Measurements from ENCODE around the gene PLA2G12A.

The PLA2G12A gene

DNA sequence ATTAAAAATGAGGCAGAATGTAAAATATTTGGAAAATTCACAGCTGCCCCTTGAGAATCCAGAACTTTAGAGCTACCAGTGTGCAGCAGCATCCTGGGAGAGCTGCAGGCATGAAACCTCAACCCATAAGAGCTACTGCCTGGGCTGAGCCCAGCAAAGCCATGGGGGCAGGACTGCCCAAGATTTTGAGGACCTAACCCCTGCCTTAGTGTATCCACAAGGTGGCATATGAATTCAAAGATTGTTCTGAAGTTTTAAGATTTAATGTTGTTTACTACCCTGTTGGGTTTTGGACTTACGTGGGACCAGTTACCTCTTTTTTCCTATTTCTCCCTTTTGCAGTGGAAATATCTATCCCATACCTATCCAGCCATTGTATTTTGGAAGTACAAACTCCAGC is 53.0 kb downstream of the PLA2G12A start:
- no peak for DNase-seq

DNA sequence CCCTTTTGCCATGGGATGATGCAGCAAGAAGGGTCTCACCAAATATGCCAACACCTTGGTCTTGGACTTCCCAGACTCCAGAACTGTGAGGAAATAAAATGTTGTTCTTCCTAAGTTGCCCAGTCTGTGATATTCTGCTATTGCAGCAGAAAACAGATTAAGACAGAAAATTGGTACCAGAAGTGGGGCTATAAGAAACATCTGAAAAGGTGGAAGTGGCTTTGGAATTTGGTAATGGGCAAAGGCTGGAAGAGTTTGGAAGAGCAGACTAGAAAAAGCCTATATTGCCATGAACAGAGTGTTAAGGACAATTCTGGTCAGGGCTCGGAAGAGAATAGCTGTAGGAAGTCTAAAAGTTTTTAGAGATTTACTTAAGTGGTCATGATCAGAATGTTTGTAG is 54.0 kb downstream of the PLA2G12A start:
- no peak for DNase-seq

DNA sequence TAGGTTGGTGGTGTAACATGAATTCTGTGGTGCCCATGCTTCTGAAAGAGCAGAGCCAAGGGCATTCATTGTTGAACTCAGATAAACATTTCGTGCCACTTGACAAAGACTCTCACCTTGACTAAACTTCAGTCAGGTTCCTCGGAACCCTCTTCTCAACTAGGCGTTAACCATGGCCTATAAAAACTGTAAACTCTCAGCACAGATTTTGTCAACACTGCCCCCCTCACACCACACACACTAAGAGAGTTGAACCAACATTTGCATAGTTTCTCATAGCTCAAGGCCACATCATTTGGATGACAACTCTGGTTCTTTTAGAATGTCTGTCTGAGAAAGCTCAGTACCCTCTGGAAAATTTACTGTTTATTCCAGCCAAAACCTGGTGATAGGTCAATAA is 54.7 kb downstream of the PLA2G12A start:
- DNase-seq = no peak

DNA sequence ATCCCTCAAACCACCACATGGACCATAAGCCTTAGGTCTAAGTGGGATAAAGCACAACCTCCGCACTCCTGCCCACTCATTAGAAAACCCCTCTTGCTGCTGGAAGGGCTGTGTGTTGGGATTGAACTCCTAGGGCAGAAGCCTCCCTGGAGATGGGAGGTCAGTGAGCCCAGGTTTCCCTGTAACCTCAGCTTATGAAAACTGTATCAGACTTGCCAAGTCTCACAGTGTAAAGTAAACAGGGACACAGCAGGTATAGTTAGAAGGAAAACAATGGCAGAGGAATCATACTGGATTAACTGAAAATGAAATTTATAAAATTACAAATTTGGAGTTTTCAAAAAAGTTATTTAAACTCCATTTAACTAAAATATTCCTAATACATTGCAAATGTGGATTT is 56.6 kb downstream of the PLA2G12A start:
- DNase-seq = no peak

DNA sequence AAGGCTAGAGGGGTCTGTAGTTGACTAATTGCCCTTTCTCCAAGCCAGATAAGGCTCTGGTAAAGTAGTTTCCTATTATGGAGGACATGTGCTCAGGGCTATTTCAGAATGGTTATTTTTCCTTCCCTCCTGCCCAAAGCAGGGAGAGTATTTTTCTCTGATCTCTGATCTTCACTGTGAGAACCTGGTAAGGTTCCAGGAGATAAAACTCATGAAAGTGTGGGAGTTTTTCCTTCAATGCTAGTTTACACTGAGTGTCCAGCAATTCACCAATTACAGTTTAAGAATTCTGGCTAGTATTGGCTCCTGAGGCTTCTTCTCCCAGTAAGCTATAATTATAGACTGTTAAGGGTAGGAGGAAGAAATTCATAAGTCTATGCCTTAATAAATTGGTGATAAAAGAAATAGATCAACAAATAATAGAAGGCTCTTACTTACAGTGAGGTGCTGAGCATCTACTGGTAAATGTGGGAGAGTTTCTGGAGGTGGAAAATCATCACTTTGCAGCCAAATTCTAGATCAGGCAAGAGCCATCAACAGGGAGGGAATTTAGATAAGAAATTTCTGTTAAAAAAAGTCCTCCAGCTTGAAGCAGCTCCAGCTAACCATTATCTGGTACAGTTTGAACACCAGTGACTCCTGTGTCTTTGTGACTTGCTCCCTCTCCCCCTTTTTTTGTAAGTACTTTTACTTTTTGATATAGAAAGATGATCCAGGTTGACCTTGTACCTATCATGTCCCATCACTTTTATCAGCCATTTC is 57.5 kb downstream of the PLA2G12A start:
- DNase-seq = no peak

DNA sequence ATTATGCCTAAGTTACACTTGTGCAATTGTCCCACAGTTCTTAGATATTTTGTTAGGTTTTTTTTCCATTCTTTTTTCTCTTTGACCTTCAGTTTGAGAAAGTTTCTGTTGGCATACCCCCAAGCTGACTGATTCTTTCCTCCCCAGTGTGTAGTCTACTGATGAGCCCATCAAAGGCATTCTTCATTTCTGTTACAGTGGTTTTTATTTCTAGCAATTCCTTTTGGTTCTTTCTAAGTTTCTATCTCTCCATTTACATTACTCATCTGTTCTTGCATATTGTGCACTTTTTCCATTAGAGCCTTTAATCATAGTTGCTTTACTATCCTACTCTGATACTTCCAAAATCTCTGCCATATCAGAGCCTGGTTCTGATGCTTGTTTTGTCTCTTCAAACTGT is 58.5 kb downstream of the PLA2G12A start:
- DNase-seq = no peak

DNA sequence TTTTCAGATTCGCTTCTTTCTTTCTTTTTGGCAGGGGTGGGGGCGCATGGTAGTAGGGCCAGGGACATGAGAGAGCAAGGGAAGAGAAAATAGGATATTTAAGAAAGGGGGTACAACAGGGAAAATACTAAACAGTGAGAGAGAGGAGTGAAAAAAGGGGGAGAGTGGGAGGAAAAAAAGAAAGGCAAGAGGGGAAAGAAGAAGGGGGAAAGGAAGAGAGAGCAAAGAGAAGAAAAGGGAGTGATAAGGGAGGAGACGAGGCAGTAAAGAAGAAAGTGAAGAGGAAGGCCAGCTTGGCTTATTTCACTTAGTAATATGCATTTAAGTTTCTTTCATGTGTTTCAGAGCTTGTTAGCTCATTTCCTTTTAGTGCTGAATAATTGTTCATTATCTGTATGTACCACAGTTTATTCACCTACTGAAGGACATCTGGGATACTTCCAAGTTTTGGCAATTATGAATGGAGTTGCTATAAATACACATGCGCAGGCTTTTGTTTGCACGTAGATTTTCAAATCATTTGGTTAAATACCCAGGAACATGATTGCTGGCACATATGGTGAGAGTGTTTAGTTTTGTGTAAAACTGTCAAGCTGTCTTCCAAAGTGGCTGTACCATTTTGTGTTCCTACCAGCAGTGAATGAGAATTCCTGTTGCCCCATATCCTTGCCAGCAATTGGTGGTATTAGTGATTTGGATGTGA is 63.9 kb downstream of the PLA2G12A start:
- DNase-seq = no peak

DNA sequence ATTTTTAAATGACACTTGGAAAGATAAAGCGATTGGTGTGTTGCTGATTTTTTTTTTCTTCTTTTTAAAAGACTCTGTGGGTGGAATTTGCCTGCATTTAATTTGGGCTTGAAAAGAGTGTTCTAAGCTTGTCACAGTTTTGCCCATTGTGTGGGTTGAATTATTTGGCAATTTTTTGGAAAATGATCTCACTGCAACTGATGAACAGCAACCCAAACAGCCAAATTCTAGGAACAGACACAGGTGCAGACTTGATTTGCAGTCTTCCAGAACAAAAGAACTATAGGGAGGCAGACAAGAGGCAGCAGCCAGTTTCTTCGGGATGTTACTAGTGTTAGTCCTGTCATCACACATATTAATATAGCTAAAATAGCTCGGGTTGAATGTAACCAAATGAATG is 67.1 kb downstream of the PLA2G12A start:
- no peak for DNase-seq

DNA sequence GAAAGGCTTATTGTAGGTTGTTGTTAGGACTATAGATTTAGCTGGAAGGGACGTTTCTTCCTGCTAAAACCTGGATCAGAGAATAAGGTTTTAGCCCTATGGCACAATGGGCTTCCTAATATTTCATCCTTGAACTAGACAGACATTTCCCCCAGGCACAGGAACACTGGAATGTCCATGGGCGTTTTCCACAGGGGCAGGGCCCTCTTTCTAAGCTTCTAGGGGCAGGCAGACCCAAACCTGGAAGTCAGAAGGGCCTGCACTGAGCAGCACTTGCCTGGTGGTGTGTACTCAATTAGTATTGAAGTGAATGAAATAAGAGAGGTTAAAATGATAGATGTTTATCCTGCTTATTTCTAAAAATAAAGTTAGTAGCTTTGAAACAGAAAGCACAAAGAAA is 67.8 kb downstream of the PLA2G12A start:
- no peak for DNase-seq

Data from activated CD4-positive, alpha-beta T cell treated with anti-CD3 and anti-CD28 coated beads, Interleukin-2, amount 50 U/mL, for 4 hours (primary cell).